ENCODE data around the gene MACIR. TPM values are rescaled to one million over a fixed set of nuclear protein-coding genes. Genes with fewer than 3 reads are reported as not detected.

MACIR gene
- total RNA-seq, 1 experiment from 2014 or later: 23.4 TPM

DNA sequence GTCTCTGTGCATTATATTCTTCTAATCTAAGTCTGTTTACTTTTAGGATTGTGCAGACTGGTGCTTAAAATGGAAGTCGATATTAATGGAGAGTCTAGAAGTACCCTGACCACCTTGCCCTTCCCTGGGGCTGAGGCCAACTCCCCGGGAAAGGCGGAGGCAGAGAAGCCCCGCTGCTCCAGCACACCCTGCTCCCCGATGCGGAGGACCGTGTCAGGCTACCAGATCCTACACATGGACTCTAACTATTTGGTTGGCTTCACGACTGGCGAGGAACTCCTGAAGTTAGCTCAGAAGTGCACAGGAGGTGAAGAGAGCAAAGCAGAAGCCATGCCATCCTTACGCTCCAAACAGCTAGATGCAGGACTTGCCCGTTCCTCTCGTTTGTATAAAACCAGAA lies 17.3 kb downstream of the MACIR start:
- ChIA-PET CTCF (no interaction called here), POLR2A (ENCODE audit: low non-redundant PET) (no interaction called here)
- TF ChIP-seq EZH2 (IDR thresholded peaks at IDR 0.05; ENCODE audit: borderline replicate concordance, low read depth, low read length, poor library complexity, severe bottlenecking): no peak
- TF ChIP-seq, protein P1, sequence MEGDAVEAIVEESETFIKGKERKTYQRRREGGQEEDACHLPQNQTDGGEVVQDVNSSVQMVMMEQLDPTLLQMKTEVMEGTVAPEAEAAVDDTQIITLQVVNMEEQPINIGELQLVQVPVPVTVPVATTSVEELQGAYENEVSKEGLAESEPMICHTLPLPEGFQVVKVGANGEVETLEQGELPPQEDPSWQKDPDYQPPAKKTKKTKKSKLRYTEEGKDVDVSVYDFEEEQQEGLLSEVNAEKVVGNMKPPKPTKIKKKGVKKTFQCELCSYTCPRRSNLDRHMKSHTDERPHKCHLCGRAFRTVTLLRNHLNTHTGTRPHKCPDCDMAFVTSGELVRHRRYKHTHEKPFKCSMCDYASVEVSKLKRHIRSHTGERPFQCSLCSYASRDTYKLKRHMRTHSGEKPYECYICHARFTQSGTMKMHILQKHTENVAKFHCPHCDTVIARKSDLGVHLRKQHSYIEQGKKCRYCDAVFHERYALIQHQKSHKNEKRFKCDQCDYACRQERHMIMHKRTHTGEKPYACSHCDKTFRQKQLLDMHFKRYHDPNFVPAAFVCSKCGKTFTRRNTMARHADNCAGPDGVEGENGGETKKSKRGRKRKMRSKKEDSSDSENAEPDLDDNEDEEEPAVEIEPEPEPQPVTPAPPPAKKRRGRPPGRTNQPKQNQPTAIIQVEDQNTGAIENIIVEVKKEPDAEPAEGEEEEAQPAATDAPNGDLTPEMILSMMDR (conservative IDR thresholded peaks at IDR 0.05; ENCODE audit: low read depth, low read length): no peak
- DNase-seq (ENCODE audit: low spot score): no peak
- Histone ChIP-seq H3K36me3 (ENCODE audit: insufficient read depth, low read length, poor library complexity, severe bottlenecking) (peaks cover 13% of the 10 kb centered on the region), H3K4me3 (ENCODE audit: low read depth, low read length, poor library complexity, severe bottlenecking) (no peak overlapping the region), H3K27me3 (replicated peaks; ENCODE audit: insufficient read depth, low read depth, low read length, poor library complexity) (no peaks in the 10 kb centered on the region), H3K9me3 (ENCODE audit: low read depth, low read length, poor library complexity, severe bottlenecking) (no peaks in the 10 kb centered on the region), H3K27ac (ENCODE audit: low read depth, low read length, poor library complexity, severe bottlenecking) (no peak overlapping the region), H3K4me1 (ENCODE audit: insufficient read depth, low read length, poor library complexity, severe bottlenecking) (peaks cover 7% of the 10 kb centered on the region)
- BruUV-seq (replicated peaks): no TSS peak
- intact Hi-C loops (cut with micrococcal nuclease; ENCODE audit: unreplicated experiment): no loop called here

DNA sequence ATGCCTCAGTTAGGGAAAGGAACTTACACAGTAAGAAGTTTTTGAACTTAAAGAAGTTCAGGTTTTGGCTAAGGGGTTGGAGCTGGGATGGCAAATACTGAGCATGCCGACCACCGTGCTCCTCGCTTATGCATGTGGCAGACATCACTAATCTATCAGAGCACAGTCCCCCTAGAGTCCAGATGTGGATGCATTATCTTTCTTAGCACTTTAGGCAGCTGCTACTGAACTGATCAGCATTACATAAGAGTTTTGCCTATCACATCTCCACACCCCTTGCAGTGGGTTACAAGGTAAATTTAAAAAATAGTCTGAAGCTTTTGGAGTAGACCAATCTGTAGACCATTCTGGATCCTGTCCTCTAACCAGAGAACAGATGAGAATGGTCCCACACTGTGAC lies 22.4 kb downstream of the MACIR start:
- intact Hi-C loops (cut with micrococcal nuclease; ENCODE audit: unreplicated experiment): no loop called here

DNA sequence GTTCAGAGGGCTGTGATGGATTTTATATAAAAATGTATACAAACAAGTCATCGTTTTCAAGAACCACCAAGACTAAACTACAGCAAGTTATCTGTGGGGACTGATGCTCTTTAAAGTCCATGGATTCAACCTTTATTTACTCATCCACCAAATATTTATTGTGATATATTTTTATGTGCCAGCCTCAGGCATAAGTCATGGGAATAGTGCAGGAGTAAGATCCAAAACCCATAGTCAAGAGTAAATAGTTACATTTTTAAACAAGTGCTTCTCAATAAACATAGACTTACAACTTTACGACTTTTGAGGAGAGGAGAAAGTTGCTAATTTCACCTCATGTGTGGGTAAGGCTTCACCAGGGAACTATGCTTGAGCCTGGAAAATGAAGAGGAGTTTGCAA lies 24.6 kb downstream of the MACIR start:
- Histone ChIP-seq H3K4me1 (ENCODE audit: insufficient read depth, low read length, poor library complexity, severe bottlenecking) (no peaks in the 10 kb centered on the region), H3K36me3 (ENCODE audit: insufficient read depth, low read length, poor library complexity, severe bottlenecking) (no peaks in the 10 kb centered on the region), H3K27ac (ENCODE audit: low read depth, low read length, poor library complexity, severe bottlenecking) (no peak overlapping the region), H3K9me3 (ENCODE audit: low read depth, low read length, poor library complexity, severe bottlenecking) (no peaks in the 10 kb centered on the region), H3K4me3 (ENCODE audit: low read depth, low read length, poor library complexity, severe bottlenecking) (no peak overlapping the region), H3K27me3 (replicated peaks; ENCODE audit: insufficient read depth, low read depth, low read length, poor library complexity) (no peaks in the 10 kb centered on the region)
- TF ChIP-seq, protein P1 (conservative IDR thresholded peaks at IDR 0.05; ENCODE audit: low read depth, low read length): no peak
- TF ChIP-seq EZH2 (IDR thresholded peaks at IDR 0.05; ENCODE audit: borderline replicate concordance, low read depth, low read length, poor library complexity, severe bottlenecking): no peak
- intact Hi-C loops (cut with micrococcal nuclease; ENCODE audit: unreplicated experiment): no loop called here
- POLR2A ChIA-PET (ENCODE audit: low non-redundant PET): no interaction called here
- DNase-seq (ENCODE audit: low spot score): no peak
- BruUV-seq (replicated peaks): no TSS peak
- CTCF ChIA-PET: no interaction called here

More for the DNA sequence above, 22.4 kb downstream of the MACIR start:
- no TSS peak for BruUV-seq (replicated peaks)
- Histone ChIP-seq H3K27me3 (replicated peaks; ENCODE audit: insufficient read depth, low read depth, low read length, poor library complexity) (no peaks in the 10 kb centered on the region), H3K9me3 (ENCODE audit: low read depth, low read length, poor library complexity, severe bottlenecking) (no peaks in the 10 kb centered on the region), H3K27ac (ENCODE audit: low read depth, low read length, poor library complexity, severe bottlenecking) (no peak overlapping the region), H3K36me3 (ENCODE audit: insufficient read depth, low read length, poor library complexity, severe bottlenecking) (peaks cover 8% of the 10 kb centered on the region), H3K4me3 (ENCODE audit: low read depth, low read length, poor library complexity, severe bottlenecking) (no peak overlapping the region), H3K4me1 (ENCODE audit: insufficient read depth, low read length, poor library complexity, severe bottlenecking) (no peaks in the 10 kb centered on the region)
- TF ChIP-seq EZH2 (IDR thresholded peaks at IDR 0.05; ENCODE audit: borderline replicate concordance, low read depth, low read length, poor library complexity, severe bottlenecking): no peak
- TF ChIP-seq, protein P1 (conservative IDR thresholded peaks at IDR 0.05; ENCODE audit: low read depth, low read length): no peak
- ChIA-PET POLR2A (ENCODE audit: low non-redundant PET) (no interaction called here), CTCF (no interaction called here)
- no peak for DNase-seq (ENCODE audit: low spot score)

All from A673 (cell line).